Amygdala (tissue), 56 donors: ENCODE measurements around the gene ZNF385A.

Experiments
- DNase-seq, 56 donors: peaks; one replicate each; lab custom pipeline; 2025; lab: John Stamatoyannopoulos, UW

The ZNF385A gene

GRCh38 chr12:54416687-54417603, 32.4 kb upstream of the ZNF385A start:
- DNase-seq, result no peak

DNA sequence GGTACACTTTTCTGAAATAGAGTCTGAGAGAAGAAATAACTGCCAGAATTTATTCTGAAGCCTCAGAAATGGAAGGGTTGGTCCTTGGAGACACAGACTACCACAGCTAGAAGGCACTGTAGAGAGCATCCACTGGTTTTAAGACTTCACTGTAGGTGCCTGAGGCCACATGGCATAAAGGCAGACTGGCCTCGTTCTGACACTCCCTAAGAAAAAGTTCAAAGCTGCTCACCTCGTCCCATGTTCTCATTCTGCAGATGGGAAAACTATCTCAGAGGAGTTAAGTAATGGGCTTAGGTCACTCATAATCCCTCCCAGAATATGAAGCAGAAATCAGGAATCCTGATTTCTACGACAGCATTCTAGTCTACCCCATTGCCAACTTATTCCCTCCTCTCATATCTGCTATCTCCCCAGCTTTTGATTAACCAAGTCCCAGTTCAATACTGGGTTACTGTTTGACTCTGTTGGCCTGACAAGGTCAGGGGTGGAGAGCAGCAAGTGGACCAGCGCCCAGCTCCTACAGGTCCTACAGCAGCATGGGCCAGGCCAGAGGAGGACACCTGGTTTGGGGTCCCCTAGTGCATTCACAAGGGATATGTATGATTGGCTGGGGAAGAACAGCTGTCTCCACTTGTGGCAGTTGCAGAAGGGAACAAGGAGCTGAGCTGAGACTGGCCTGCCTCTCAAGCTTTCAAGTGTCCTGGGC, 30.8 kb upstream of the ZNF385A start:
- DNase-seq, result no peak

DNA sequence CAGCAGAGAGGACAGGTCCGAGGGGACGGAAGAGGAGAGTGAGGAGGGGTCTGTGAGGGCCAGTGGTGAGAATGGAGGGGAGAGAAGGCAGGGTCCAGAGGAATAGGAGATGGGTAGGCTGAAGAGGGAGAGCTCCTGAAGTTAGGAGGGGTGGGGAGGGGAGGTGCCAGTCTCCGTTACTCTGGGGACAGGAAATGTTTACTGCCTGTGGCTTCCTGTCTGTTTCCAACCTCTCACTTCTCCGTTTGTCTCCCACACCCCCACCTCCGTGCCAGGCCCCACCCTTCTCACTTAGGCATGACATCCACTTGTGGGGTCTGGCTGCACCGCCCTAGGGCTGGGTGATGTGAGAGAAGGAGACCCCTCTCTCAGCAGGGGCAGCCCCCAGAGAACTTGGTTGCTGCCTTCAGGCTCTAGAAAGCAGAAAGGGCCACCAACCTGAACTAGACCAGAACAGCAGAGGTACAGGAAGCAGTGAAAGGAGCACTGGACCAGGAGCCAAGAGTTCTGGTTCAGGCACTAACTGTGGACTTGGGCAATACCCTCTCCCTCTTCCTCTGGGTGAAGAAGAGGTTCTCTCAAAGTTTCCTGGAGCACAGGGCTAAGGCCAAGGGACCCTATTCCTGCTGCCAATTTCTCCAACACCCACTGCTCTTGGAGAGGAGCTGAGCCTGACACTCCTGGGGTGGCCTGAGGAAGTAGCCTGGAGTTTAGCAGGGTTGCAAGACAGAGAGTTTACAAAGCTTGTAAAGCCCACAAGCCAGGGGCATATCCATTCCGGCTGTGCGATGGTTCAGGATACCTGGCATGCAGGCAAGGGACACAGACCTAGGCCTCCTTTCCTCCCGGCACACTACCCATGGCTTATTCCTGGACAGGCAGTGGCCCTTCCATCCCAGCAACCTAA, 29.0 kb upstream of the ZNF385A start:
- peak in 1 of 56 donors; percentile 8 for DNase-seq

GRCh38 chr12:54412786-54413185, 28.3 kb upstream of the ZNF385A start:
- DNase-seq, result no peak

- DNase-seq, result no peak
These were observed 27.8 kb upstream of the ZNF385A start for GRCh38 chr12:54412348-54412747.

GRCh38 chr12:54411391-54412241, 27.1 kb upstream of the ZNF385A start:
- DNase-seq, result peak in 2 of 56 donors; percentile 22 to 29

DNA sequence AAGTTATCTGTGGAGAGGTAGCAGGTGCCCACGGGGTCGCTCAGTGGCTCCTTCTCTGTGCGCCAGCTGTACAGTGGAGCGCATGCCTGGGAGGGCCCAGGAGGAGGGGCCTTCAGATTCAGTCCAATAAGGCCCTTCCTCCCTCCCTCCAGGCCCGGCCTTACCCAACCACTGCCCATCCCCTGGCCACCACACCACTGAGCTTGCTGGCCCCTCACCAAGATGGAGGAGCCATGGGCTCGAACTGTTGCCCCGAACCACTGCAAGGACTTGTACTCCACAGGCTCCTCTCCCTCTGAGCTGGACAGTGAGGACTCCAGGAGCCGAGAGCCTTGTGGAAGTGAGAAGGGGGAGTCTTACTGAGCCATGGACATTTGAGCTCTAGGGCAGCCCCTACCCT, 24.7 kb upstream of the ZNF385A start:
- DNase-seq, result no peak

- DNase-seq, result peak in 2 of 56 donors; percentile 8 to 32
These were observed 22.8 kb upstream of the ZNF385A start for GRCh38 chr12:54407183-54407905.

DNA sequence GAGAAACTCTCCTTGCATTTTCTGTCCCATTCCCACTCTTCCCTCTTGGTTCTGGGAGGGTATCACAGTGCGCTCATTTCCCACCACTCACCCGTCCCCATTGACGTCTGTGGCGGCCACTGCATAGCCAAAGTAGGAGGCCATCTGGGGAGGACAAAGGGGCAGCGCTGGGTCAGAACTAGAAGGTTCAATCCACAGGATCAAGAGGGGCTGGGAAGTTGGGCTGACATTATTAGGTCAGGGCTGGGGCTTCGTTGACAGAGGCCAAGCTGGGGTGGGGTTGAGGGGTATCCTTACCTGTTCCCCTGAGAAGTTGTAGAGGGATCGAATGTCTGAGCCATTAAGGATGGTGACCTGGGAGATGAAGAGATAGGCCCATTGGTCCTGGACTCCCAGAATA, 21.0 kb upstream of the ZNF385A start:
- DNase-seq, result no peak

DNA sequence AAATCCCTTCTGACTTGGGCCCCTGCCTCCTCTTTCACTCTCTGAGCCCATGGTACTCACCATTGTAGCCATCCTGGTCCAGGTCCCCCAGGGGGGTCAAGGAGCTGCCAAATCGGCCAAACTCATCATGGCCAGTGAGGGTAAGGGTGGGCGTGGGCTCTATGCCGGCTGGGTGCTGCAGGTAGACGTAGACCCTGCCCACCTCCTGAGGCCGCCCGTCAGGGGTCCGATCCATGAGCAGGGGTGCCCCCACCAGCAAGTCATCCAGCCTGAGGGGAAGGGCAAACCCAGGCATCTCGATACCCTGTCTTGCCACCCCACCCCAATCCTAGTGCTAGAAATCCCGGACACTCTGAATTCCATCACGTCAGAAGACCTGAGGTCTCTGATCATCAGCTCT, 20.6 kb upstream of the ZNF385A start:
- no peak for DNase-seq

DNA sequence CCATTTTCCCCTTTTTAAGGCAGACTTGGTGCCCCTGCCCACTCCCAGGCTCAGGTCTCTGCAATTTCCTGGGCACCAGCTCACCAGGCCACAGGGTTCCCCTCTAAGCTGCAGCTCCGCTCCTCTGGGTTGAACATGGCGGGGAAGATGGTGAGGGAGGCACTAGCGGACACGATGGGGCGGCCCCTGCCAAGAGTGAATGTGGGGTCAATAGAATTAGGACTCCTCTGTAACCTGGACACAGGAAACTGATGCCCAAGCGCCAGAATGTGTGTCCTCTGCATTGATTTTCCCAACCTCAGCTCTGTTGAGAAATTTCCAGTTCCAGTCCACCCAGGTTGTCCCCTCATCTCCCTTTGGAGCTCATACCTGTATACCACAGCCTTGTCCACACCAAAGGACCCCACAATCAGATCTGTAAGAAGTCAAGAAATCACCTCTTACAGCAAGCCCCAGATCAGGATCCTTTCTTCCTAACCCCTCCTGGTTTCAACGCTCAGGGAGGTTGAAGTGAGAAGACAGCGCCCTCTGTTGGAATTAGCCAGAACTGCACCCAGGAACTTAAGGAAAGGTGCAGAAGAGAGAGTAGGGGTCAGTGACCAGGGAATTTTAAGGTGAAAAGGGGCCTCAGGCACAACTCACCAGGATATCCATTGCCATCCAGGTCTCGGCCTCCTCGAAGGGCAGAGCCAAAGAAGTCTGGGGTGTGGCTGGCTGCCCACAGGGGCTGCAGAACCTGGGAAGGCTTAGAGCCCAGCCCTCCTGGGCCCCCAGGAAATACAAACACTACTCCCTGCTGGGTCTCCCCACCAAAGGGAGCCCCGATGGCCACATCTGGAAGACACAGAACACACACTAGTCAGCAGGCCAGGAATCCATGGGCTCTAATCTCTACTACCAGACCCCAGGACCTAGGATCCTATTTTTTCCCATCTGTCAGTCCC, 19.8 kb upstream of the ZNF385A start:
- DNase-seq, result peak in 9 of 56 donors; percentile 6 to 41 (median 23)

DNA sequence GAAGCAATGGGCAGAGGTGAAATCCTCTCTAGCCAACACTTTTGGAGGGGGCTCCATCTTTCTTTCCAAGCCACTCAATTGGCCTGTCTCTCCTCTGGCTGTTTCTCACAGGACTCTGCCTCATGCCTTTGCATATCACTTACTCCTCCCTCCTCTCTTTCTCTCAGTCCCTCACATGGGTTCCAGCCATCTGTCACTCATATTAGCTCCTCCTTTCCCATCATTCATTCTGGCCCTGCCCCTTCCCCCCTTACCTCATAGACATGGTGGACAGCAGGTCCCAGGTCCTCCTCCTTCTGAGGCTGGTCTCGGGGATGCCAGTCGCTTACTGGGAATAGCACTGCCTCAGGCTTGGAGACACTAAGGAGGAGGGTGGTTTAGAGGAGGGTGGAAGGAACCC, 16.6 kb upstream of the ZNF385A start:
- no peak for DNase-seq

DNA sequence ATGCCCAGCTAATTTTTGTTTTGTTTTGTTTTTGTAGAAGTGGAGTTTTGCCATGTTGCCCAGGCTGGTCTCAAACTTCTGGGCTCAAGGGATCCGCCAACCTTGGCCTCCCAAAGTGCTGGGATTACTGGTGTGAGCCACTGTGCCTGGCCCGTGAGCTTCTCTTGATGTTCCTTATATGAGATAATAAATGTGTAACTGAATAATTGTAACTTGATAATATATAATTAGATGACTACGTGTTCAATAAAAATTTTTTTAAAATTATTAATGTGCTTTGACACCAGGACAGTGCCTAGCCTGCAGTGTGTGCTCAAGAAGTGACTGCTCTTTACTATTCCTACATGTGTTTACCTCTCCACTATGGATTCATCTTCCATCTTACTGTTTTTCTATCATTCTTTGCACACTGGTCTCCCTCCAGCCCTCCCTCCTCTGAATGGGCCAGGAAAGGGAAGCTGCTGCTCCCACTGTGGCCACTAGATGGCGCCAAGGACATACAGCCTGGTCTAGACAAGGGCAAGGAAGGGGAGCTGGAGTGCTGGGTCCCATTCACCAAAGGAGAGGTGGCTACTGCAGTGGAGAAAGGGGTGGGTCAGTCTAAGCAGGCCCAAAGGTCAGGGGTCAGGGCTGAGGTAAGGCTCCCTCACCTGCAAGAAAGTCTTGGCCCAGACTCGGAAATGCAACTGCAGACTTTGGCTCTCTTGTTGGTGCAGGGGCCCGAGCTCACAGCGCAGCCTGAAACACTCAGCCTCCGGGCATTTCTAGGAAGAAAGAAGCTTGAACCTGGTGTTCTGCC, 14.7 kb upstream of the ZNF385A start:
- peak in 55 of 56 donors; percentile 19 to 96 (median 70) for DNase-seq

DNA sequence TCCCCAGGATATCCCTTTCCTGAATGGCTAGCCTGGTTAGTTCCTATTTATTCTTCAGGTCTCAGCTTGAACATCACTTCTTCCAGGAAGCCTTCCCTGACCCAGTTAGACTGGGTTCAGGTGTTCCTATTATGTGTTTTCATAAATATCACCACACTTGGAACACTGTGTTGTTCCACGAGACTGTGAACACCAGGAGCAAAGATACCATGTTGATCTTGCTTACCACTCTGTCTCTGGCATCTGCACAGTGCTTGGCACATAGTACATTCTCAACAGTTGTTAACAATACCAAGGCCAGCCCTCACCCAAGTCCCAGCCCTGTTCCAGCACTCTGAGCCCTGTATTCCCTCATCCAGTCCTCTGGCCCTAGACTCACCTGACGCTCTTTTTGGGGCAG, 13.7 kb upstream of the ZNF385A start:
- DNase-seq, result no peak

DNA sequence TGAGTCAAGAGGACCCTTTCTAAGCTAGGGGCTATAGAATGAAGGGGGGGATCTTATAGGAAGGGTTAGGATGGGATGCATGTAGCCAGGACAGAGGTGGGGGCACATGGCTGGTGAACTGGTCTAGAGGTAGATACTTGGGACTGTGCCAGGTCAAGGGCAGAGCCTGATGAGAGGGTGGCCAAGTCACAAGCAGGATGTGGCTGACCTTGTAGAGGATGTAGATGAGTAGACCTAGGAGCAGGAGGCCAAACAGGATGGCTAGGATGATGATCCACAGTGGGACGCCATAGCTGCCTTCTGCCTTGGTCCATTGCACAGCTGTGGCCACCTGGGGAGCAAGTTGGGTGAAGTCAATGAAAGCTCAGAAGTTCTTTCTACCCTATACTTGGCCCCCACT, 12.6 kb upstream of the ZNF385A start:
- no peak for DNase-seq

- no peak for DNase-seq
These were observed 11.0 kb upstream of the ZNF385A start for GRCh38 chr12:54395545-54395944.

DNA sequence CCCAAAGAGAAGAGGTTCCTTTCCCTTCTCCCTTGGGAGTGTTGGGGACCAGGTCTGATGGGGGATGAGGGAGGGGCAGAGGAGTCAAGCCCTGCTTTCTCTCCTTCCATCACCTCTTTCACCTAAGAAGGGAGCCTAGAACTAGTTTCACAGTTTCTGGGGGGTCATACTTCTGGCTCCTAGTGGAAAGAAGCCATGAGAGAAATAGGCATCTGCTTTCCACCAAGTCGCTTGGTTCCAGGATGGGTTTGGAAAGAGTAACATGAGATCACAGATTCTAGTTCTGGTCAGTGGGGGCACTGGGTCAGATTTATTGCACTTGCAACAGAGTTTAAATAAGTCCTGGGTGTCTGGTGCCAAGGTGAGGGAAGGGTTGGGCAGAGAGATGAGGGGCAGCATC, 10.5 kb upstream of the ZNF385A start:
- DNase-seq, result no peak
